HG03457 (cell line): ENCODE measurements around the gene MCTP2.
A peak's percentile ranks its signal among the peaks of the same experiment; 100 is the strongest.

Source experiments
- ATAC-seq: cut with Tn5 transposase; IDR thresholded peaks from one replicate; pipeline ENCODE4 v1.9.1; 2021; ENCODE audit warnings: moderate number of reproducible peaks; ENCODE audit not compliant: unreplicated experiment

MCTP2 gene

DNA sequence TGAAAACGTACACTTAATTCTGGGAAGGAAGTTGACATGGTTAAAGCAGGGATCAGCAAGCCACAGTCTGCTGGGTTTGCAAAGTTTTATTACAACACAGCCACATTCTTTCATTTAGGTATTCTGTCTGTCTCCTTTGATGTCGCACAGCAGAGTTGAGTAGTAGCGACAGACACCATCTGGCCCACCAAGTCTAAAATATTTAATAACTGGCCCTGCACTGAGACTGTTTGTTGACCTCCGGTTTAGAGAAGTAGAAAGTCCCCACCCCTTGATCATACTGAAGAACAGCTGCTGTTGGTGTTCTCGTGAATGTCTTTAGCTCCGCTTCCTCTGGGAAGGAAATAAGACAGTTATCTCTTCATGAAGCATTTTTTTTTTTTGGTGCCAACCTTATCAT is 66.2 kb downstream of the MCTP2 start:
- ATAC-seq, result peak; percentile 68

DNA sequence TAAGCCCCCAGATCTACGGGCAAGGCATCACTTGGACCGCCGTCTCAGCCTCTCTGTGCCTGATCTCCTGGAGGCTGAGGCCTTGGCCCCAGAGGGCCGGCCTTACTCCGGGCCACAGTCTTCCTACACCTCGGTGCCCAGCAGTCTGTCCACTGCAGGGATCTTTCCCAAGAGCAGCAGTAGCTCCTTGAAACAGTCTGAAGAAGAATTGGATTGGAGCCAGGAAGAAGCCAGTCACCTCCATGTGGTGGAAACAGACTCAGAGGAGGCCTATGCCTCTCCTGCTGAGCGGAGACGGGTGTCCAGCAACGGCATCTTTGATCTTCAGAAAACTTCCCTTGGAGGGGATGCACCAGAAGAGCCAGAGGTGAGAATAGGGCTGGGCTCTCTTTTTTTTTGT is 67.0 kb downstream of the MCTP2 start:
- no peak for ATAC-seq

DNA sequence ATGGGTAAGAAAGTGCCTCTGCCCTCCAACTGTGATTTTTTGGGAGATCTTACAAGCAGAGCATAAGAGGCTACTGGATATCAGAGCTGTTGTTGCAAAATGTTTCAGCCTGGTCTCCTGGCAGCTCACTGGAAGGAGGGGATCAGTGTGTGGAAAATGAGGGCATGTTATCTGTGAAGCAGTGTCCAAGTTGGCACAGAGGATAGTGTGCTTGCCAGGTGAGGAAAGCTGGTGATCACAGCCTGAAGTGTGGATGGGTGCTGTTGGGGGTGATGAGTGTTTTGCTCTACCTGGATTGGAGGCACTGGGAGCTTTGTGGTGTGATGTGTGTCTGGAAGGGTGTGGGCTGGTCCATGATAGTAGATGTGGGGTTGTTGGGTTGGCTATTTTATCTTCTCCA is 69.3 kb downstream of the MCTP2 start:
- no peak for ATAC-seq

DNA sequence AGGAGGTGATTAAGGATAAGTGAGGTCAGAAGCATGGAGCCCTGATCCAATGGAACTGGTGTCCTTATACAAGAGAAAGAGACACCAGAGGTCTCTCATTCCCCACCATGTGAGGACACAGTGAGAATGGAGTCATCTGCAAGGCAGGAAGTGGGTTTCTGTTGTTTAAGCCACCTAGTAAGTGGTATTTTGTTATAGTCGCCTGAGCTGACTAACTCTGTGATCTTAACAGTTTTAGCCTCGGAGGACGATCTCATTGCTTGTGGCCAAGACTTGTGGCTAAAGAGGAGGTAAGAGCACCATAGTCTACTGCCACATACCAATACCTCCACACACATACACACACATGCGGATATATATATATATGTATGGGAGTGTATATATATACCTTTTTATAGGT is 73.8 kb downstream of the MCTP2 start:
- peak; percentile 51 for ATAC-seq

DNA sequence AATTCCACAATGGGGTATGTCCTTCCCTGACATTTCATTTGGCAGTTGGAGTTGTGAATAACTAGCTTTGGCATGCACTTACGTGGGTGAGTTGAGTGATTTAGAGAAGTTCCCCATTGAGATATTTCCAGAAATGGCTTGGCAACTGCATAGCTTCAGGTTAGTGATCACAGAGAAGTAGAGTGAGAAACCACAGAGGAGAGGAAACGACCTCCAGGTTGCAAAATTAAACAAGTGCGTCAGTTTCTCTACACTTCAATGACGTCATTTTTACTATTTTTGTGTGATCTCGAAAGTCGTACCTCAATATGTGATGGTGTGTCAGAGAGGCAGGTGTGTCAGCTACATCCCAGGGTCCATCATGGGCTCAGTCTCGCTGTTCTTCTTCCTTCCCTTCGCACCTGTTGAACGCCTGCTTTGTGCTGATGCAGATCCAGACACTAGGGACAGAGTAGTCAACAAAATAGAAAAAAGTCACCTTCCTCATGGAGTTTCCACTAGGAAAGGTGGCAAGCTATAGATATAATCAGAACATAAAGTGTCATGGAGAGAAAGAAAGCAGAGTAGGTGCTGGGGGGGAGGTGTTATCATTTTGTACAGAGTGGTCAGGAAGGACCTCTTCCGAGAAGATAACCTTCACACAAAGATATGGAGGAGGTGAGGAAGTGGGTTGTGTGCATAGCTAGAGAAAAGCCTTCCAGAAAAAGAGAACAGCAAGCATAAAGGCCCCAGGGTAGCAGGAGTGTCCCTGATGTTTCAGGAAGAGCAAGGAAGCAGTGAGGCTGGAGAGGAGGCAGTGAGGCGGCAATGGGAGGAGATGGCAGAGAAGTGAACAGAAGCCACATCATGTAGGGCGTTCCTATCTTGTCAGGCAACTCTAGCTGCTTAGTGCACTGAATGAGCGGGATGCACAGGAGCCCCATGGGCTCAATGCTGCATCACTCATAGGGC is 75.6 kb downstream of the MCTP2 start:
- peak; percentile 76 for ATAC-seq

DNA sequence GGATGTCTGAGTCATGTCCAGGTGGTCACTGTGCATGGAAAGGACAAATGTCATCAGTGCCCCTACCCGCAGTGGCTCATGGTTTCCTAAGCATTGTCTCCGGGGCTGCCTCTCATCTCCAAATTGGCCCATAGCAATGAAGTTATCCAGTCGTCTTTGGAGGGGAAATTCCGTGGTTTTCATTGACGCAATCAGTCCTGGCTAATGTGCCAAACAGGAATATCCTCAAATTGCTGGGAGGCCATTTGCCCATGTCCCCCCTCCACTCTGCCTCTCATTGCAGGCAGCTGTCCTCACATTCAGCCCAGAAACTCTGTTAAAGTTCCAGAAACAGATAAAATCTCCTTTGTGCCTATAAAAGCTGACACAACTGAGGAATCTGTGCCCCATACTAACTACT is 81.6 kb downstream of the MCTP2 start:
- ATAC-seq, result no peak

DNA sequence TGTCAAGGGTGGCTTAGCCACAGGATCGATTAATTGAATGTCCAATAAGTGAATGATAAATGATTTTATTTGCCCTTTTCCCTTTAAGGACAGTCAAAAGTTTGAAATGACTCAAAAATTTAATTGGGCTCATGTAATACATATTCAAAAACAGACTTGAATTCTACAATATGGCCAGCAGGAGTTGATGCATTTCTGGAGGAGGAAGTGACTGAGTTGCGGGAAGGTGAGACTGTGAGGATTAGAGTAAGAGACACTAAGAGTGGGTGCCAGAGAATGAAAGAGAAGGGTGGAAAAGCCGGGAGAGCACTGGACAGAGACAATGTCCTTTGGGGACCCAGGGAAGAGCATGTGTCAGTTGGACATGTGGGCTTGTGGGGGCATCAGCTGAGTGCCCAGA is 83.3 kb downstream of the MCTP2 start:
- ATAC-seq, result no peak

DNA sequence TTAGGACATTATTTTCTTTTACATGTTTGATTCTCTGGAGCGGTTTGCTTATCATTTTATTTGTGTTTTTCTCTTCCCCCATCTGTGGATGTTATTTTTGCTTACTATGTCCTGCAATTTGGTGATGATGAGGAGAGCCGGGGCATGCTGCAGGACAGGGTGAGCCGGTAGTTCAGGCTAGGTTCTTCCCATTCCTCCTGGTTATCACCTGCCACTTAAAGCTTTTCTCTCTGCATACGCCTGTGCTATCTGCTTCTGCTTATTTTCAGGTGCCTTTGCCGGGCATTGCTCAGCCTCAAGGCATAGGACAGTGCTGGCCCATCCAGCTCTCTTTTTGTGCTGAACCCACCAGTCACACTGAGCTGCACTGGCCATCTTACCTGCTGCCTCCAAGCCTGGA is 85.8 kb downstream of the MCTP2 start:
- no peak for ATAC-seq

DNA sequence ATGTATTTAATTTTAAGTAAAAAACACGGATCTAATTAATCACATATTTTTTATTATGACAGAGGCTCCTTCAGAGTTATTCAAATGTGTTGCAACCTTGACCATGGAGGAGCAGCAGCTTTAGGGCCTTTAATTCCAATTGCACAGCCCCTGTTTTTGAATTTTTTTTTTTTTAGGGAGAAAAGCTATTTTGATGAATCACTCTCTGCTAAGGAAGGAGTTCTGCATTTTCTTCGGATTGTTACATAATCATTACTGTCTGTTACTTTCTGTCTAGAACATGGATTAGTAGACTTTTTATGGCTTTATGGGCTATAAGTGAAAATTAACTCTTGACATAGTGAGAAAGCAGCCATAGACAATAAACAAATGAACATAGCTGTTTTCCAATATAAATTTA is 90.8 kb downstream of the MCTP2 start:
- no peak for ATAC-seq

DNA sequence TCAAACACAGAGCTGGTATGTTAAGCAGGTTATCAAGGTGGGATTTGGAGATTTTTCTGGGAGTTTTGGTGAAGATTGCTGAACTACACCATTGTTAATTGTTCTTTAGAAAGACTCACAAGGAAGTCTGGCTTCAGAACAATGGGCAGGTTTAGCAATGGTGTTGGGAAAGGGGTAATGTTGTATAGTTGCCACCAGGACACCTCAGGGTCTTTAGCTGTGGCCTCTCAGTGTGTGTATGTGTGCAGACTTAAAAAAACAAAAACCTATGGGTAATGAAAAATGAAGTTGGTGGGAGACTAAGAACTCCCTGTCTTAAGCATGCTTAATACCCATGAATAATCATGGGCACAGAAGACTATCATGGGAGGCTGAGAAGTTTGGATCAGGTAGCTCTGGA is 91.7 kb downstream of the MCTP2 start:
- ATAC-seq, result no peak

DNA sequence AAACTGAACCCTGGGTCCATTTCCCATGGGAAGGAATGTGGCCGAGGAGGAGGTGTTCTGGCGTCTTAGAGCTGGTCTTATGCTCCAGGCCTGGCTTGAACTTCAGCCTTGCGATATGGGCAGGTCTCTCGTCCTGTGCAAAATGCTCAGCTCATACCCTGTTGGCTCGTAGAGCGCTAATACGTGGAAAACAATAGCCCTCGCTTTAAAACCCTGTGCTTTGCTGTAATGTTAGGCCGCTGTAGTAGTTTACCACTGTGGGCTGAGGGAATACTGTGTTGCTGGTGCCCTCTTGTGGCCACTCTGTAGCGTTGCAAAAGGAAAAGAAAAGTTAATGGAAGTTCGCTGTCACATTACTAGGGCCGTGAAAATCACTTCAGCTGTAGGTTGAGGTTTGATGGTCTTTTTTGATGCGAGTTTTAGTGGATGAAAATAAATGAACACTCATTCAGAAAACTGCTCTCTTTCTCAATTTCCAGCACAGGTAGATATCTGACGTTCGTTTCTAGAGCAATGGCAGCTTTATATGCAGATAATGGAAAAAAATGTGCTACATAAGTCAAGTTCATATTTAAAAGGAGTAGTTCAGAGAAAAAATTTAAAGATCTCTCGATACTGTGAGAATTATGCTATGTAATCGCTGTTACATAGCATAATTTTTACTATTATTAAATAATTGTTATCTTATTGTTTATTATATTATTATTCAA is 92.9 kb downstream of the MCTP2 start:
- peak; percentile 49 for ATAC-seq

DNA sequence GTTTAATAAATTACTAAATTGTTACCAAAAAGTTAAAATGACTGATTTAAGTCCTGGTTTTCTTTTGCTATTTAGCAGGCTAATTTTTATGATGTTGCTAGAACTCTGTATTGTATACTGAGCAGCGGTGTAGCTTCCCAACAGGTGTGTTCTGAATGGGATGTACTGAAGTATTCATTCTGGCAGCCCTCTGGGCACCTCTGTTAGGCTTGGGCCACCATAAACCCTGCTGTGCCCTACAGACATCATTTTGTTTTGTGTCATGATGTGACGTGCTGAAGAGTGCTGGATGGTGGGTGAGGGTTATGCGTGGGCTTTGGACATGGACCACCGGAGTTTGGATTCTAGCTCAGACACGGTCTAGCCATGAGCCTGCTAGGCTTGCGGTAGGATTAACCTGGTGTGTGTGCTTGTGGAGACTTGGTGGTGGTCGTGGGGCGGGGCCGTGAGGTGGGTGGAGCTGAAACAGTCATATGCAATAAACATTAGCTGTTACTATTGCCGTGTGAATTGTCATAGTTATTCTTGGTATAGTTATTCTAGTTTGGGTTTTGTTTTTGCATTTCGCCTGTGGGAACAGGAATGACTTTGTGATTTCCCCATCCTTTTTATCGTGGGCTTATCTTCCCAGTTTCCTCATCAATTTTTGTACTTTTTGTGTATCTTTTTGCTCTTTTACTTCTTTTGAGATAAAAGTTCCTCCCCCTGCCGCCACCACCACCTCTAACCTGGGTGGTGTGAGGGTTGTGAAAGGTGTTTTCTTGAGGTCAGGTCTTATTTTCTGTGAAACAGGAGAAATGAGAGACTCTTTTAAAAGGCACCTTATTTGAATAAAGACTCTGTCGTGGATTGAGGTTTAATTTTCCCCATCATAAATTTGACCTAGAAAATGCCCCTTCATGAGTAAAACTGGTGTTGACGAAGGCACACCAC is 93.7 kb downstream of the MCTP2 start:
- ATAC-seq, result no peak

DNA sequence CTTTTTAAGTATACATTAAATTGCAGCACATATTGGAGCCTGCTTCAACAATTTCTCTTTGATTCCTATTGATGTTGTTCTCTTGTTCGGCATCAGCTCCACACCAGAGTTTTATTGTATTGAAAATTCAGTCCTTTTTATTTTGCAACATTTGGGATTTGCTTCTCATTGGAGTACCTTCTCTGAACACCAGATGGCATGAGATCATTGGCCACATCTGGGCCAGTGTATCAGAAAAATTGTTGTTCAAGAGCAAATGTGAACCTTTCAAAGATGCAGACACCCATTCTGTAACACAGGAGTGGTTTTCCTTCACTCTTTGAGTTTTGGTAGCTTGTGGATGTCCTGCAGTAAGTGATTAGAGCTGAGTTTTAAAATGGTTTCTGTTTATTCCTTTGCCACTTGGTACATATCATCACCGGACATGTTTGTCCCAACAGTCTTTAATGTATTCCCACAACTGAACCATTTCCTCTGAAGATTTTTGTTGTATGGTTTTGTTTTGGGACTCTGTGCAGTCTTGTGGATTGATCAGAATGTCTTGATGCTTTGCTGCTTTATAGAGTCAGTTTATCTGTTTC is 96.1 kb downstream of the MCTP2 start:
- no peak for ATAC-seq

DNA sequence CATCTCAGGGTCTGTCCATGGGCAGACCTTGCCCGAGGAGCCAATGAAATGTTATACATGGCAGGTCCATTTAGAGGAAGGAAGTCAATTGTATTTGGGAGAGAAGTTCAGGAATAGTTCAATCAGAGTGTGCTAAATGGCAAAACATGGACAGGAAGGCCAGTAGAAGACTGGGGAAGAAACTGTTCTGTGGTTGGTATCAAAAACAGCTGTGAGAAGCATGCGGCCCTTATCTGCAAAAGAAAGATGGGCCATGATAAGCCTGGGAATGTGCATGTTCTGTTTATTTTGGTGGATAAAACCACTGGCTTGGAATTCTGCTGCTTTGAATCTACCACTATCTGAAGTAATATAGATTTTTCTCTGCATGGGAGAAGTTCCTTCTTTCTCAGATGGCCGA is 100.4 kb downstream of the MCTP2 start:
- ATAC-seq, result no peak

DNA sequence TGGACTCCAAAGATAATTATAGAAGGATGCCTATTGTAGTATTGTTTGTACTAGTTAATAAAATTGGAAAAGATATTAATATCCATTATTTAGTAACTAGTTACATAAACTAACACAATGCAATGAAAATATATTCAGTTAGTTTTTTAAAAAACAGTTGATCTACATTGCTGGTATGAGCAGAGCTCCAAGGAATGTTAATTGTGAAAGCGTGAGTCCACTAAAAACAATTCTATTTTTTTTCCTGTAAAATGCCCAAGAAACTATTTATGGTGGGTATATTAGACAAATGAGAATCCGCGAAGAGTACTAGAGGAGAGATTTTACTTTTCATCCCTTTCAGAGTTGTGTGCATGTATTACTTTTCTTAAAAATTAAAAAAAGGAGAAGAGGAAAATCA is 104.3 kb downstream of the MCTP2 start:
- ATAC-seq, result no peak

DNA sequence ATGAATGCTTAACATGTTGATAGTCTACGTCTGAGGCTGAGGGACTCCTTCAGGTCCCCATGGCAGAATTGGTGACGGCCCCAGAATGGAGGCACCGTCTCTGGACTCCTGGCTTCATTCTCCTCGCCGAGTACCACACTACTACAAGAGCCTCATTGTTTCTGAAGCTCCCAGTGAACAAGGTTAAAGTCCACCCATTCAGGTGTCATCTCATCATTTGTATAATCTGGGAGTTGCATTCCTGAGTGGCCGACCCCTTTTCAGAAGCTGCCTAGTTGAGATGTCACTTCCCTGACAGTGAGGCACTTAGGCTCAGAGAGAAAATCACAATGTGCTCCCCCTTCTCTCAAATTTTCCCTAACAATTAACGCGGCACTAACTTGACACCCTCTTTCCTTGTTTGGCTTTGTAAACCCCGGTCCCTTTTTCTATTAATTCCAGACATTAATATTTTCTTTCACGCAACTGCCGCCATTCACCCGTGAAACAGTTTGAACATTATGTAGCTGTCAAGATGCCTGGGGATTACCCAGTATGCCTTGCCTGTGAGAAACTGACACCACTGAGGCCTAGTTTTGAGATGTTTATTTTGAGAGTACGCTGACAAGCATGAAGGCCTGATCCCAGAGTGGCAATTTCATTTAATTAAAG is 105.6 kb downstream of the MCTP2 start:
- ATAC-seq, result no peak

DNA sequence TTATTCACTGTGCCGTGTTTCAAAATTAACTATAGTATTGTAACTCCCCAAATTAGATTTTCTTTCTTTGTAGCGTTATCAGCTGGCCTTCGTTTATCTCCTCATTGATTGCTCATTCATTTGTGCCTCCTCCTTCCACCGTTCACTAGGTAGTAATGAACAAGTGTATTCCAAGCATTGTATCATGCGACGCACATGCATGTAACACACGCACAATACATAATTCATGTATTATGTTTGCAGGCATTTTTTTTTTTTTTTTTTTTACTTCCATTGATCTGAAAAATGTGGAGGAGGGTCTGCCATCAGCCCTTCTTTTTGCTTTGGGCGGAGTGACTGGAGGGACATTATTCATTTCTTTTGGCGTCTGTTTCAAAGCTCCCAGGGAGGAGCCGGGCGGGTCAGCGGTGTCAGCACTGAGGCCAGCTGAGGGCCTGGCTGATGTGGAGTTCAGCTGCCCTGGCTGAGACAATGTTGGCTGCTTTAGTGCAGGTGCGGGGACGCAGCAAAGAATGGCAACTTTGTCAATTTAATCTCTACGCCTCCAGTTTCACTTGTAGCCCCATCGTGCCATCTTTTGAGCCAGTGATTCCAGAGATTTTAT is 107.0 kb downstream of the MCTP2 start:
- no peak for ATAC-seq

DNA sequence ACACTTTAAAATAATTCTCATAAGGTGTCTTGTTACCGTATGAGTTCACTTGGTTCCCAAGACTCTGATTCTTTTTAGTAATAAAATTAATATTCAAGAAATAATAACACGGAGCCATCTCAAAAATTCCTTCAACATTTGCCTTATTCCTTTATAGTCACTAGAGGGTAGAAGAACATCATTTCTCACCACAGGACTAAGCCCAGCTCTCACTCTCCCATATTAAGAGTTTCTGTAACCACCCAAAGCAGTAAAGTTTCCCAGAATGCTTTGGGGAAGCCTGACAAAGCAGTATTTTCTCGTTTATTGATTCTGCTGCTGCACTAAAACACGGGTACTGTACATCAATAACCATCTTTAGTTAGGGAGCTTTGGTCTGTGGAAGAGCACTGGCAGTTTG is 114.9 kb downstream of the MCTP2 start:
- no peak for ATAC-seq

DNA sequence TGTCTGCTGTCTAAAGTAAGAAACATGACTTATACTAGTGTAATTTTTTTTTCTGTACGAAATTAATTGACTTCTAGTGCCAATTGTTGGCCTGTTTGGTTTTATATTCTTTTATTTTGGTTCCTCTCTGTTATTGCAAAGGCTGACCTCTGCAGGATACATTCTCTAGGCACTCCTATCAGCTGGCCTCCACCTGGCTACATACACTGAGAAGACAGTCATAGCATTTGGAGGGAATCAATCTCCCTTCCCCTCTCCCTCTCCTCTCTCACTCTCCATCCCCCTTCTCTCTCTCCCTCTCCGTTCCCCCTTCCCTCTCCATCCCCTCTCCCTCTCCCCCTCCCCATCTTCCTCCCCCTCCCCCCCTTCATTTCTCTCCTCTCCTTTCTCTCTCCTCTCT is 116.7 kb downstream of the MCTP2 start:
- ATAC-seq, result no peak

DNA sequence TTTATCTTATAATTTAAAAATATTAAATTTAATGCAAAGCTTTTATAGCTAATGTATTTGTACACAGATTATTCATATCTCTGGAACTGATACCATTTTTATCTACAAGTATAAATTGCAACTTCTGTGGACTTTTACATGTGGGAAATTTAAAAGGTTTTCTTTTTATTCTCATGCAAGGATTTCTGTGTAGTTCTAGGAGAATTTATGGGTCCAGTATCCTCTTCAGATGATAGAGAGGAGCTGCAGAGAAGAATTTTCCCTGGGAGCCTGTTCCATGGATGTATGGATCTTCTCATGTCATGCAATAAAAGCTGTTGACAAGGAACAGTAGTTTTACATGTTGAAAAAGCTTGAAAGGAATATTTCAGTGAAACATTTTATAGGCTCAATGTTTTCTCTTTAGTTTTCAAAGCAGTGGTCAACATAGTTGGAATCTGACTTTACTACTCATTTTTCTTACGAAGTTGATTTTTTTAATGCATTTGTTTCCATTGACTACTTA is 119.7 kb downstream of the MCTP2 start:
- ATAC-seq, result no peak
